Duodenal mucosa (tissue), 2 donors: ENCODE results near the gene SET.
A peak's percentile ranks its signal among the peaks of the same experiment; 100 is the strongest.
"Not testable (repeated sequence)": the region's sequence is repeated elsewhere in the genome, so short reads cannot be mapped to it uniquely, and the experiment has no call there.

Experiments
- H3K27ac ChIP-seq: one replicate; pipeline ENCODE4 v1.7.0; 2013; ENCODE audit warnings: low read depth, low read length
- H3K27me3 ChIP-seq, 2 donors: one replicate each; pipeline ENCODE4 v1.7.0; 2013; ENCODE audit warnings: low read length in 2 of 2, control low read depth in 1 of 2; ENCODE audit not compliant: insufficient read depth in 2 of 2, control insufficient read depth in 1 of 2
- H3K36me3 ChIP-seq, 2 donors: one replicate each; pipeline ENCODE4 v1.7.0; 2013; ENCODE audit warnings: low read length in 2 of 2, control low read depth in 1 of 2; ENCODE audit not compliant: insufficient read depth in 2 of 2, control insufficient read depth in 1 of 2
- H3K4me1 ChIP-seq, 2 donors: one replicate each; pipeline ENCODE4 v1.7.0; 2013; ENCODE audit warnings: low read length in 2 of 2, control low read depth in 1 of 2; ENCODE audit not compliant: insufficient read depth in 2 of 2, control insufficient read depth in 1 of 2
- H3K4me3 ChIP-seq, 2 donors: one replicate each; pipeline ENCODE4 v1.7.0; 2013; ENCODE audit warnings: low read length in 2 of 2, low read depth in 1 of 2
- H3K9ac ChIP-seq, 2 donors: one replicate each; pipeline ENCODE4 v1.7.0; 2013; ENCODE audit warnings: low read length in 2 of 2, low read depth in 1 of 2
- H3K9me3 ChIP-seq, 2 donors: one replicate each; pipeline ENCODE4 v1.7.0; 2013; ENCODE audit warnings: low read length in 2 of 2, control low read depth in 1 of 2; ENCODE audit not compliant: control insufficient read depth in 1 of 2

The SET gene

GRCh38 chr9:128688501-128689292, at the start of gene SET:
Gene SET, plus strand, starts transcription at chr9:128689222. Its CDS starts 361 bp downstream, at chr9:128689583.
- H3K9ac ChIP-seq = peak within 1 kb of the TSS; percentile 82 to 89
- H3K4me1 ChIP-seq = peaks cover 38 to 48% of the 10 kb centered on the region in 2 donors
- H3K4me3 ChIP-seq = peak within 1 kb of the TSS; percentile 94 to 98

GRCh38 chr9:128640603-128641002, 48.4 kb upstream of the SET start:
- no peak overlapping the region for H3K27ac ChIP-seq
- no peak overlapping the region for H3K9ac ChIP-seq
- H3K9me3 ChIP-seq = no peaks in the 10 kb centered on the region
- H3K27me3 ChIP-seq = no peaks in the 10 kb centered on the region
- no peak overlapping the region for H3K4me3 ChIP-seq
- H3K36me3 ChIP-seq = peaks cover 0 to 17% of the 10 kb centered on the region in 2 donors
- peaks cover 6 to 10% of the 10 kb centered on the region in 2 donors for H3K4me1 ChIP-seq

More at GRCh38 chr9:128688501-128689292, at the start of gene SET:
- Histone ChIP-seq H3K36me3 (peaks cover 10 to 25% of the 10 kb centered on the region in 2 donors), H3K9me3 (no peaks in the 10 kb centered on the region), H3K27me3 (no peaks in the 10 kb centered on the region), H3K27ac (peak within 1 kb of the TSS; percentile 96)

- H3K27ac ChIP-seq = no peak overlapping the region
- H3K9me3 ChIP-seq = no peaks in the 10 kb centered on the region
- no peak overlapping the region for H3K9ac ChIP-seq
- H3K4me1 ChIP-seq = no peaks in the 10 kb centered on the region
- no peak overlapping the region for H3K4me3 ChIP-seq
- H3K27me3 ChIP-seq = no peaks in the 10 kb centered on the region
- peaks cover 0 to 10% of the 10 kb centered on the region in 2 donors for H3K36me3 ChIP-seq
Measured at GRCh38 chr9:128642675-128643245, 46.3 kb upstream of the SET start.

- H3K9ac ChIP-seq = no peak overlapping the region
- no peaks in the 10 kb centered on the region for H3K27me3 ChIP-seq
- H3K4me1 ChIP-seq = no peaks in the 10 kb centered on the region
- H3K27ac ChIP-seq = no peak overlapping the region
- H3K36me3 ChIP-seq = peaks cover 0 to 7% of the 10 kb centered on the region in 2 donors
- H3K4me3 ChIP-seq = no peak overlapping the region
- no peaks in the 10 kb centered on the region for H3K9me3 ChIP-seq
Measured at GRCh38 chr9:128643519-128644300, 45.3 kb upstream of the SET start.

- not testable (repeated sequence) for H3K9me3 ChIP-seq, H3K4me1 ChIP-seq, H3K27ac ChIP-seq, H3K36me3 ChIP-seq, H3K27me3 ChIP-seq, H3K4me3 ChIP-seq, H3K9ac ChIP-seq
Measured at GRCh38 chr9:128648206-128648605, 40.8 kb upstream of the SET start.

- Histone ChIP-seq H3K27ac (no peak overlapping the region), H3K9me3 (no peaks in the 10 kb centered on the region), H3K4me1 (no peaks in the 10 kb centered on the region), H3K27me3 (no peaks in the 10 kb centered on the region), H3K4me3 (no peak overlapping the region), H3K36me3 (no peaks in the 10 kb centered on the region), H3K9ac (no peak overlapping the region)
Measured at GRCh38 chr9:128651798-128652197, 37.2 kb upstream of the SET start.

GRCh38 chr9:128653908-128654307, 35.1 kb upstream of the SET start:
- Histone ChIP-seq H3K9me3 (no peaks in the 10 kb centered on the region), H3K9ac (no peak overlapping the region), H3K27ac (no peak overlapping the region), H3K4me1 (no peaks in the 10 kb centered on the region), H3K4me3 (no peak overlapping the region), H3K36me3 (no peaks in the 10 kb centered on the region), H3K27me3 (no peaks in the 10 kb centered on the region)

- Histone ChIP-seq H3K36me3 (no peaks in the 10 kb centered on the region), H3K9ac (no peak overlapping the region)
Measured at GRCh38 chr9:128654481-128654880, 34.5 kb upstream of the SET start.

GRCh38 chr9:128656416-128657343, 32.3 kb upstream of the SET start, which contains the start of gene DYNC2I2:
Gene DYNC2I2, minus strand, starts transcription at chr9:128656847. Its CDS starts 121 bp downstream, at chr9:128656726.
- no peaks in the 10 kb centered on the region for H3K9me3 ChIP-seq
- H3K36me3 ChIP-seq = no peaks in the 10 kb centered on the region
- peak within 1 kb of the TSS; percentile 84 to 85 for H3K4me3 ChIP-seq
- peak within 1 kb of the TSS; percentile 99 for H3K27ac ChIP-seq
- H3K27me3 ChIP-seq = no peaks in the 10 kb centered on the region
- peak within 1 kb of the TSS; percentile 95 to 96 for H3K9ac ChIP-seq
- H3K4me1 ChIP-seq = no peaks in the 10 kb centered on the region

More at GRCh38 chr9:128654481-128654880, 34.5 kb upstream of the SET start:
- Histone ChIP-seq H3K9me3 (no peaks in the 10 kb centered on the region), H3K27me3 (no peaks in the 10 kb centered on the region), H3K27ac (no peak overlapping the region), H3K4me1 (no peaks in the 10 kb centered on the region), H3K4me3 (no peak overlapping the region)
